K562 (cell line): ENCODE measurements around the gene BTRC. TPM values are rescaled to one million over a fixed set of nuclear protein-coding genes. Genes with fewer than 3 reads are reported as not detected.

Experiments
- ATAC-seq: fragments of 200-7000 bp; cut with Tn5 transposase; 3 replicates; pipeline ENCODE4 v1.9.1; 2020; ENCODE audit warnings: moderate library complexity
- BruUV-seq: library from RNA; stranded (reverse); fragments of 400-500 nt; replicated peaks from 2 replicates; lab custom pipeline; 2021; lab: Mats Ljungman, UMichigan
- CTCF ChIA-PET: fragments of 300-600 bp; formaldehyde crosslinking; extraction: SDS; loops from one replicate; lab custom pipeline; 2021; ENCODE audit warnings: low intra/inter-chr PET ratio; lab: Yijun Ruan, JAX
- POLR2A ChIA-PET: fragments of 300-600, 350-650 bp; sonication (Branson Sonifier 250); formaldehyde crosslinking; extraction: SDS; loops from one replicate; lab custom pipeline; 2021; ENCODE audit warnings: antibody characterized with exemption, inconsistent platforms; lab: Yijun Ruan, JAX
- DNase-seq, 4 experiments: peaks; one replicate each; pipeline versions ENCODE4 v3.0.0 to v3.0.0-alpha.2; 2011 to 2018; ENCODE audit warnings: low spot score in 3 of 4, mixed read lengths in 3 of 4; ENCODE audit errors: extremely low read depth in 1 of 4
- FAIRE-seq: peaks from 2 replicates; lab custom pipeline; 2011; peaks lifted over from hg19 to GRCh38; lab: Jason Lieb, UNC
- H2AFZ ChIP-seq: 2 replicates; pipeline ENCODE4 v1.6.0; 2011; ENCODE audit warnings: low read depth, low read length, control low read depth, inconsistent platforms
- H3K27ac ChIP-seq: fragments of 200-600 bp; 3 replicates; pipeline ENCODE4 v1.8.0; 2011; ENCODE audit warnings: low read depth, mild to moderate bottlenecking, control low read depth, inconsistent platforms, low read length, moderate library complexity, mixed read lengths; ENCODE audit errors: extremely low read depth
- H3K27me3 ChIP-seq, 2 experiments: fragments of 300-600 bp in 1 of 2; 2 replicates in 1 of 2; 3 replicates in 1 of 2; pipeline versions ENCODE4 v1.6.0 to v1.8.0; 2011; ENCODE audit warnings: inconsistent platforms in 2 of 2, low read length in 2 of 2, mild to moderate bottlenecking in 1 of 2, mixed read lengths in 1 of 2, moderate library complexity in 1 of 2; ENCODE audit not compliant: control insufficient read depth in 2 of 2, insufficient read depth in 2 of 2
- H3K36me3 ChIP-seq: fragments of 300-600 bp; 3 replicates; pipeline ENCODE4 v1.8.0; 2011; ENCODE audit warnings: mild to moderate bottlenecking, low read length, inconsistent platforms; ENCODE audit not compliant: control insufficient read depth, insufficient read depth
- H3K4me1 ChIP-seq, 2 experiments: fragments of 200-600 bp in 1 of 2; replicated peaks in 1 of 2; 2 replicates in 1 of 2; 3 replicates in 1 of 2; pipeline versions ENCODE4 v1.5.1 to v1.8.0; 2011; ENCODE audit warnings: inconsistent platforms in 2 of 2, low read length in 2 of 2, mild to moderate bottlenecking in 1 of 2, mixed read lengths in 1 of 2, moderate library complexity in 1 of 2; ENCODE audit not compliant: control insufficient read depth in 2 of 2, insufficient read depth in 2 of 2
- H3K4me2 ChIP-seq: 2 replicates; pipeline ENCODE4 v1.6.1; 2011; ENCODE audit warnings: low read length, control low read depth, inconsistent platforms, mixed read lengths; ENCODE audit not compliant: insufficient read depth
- H3K4me3 ChIP-seq: fragments of 200-600 bp; sonication (generic), shearing (Covaris generic); 2 replicates; pipeline ENCODE4 v1.5.1; 2016; ENCODE audit warnings: control low read depth, inconsistent platforms
- H3K79me2 ChIP-seq: fragments of 200-600 bp; 3 replicates; pipeline ENCODE4 v1.8.0; 2011; ENCODE audit warnings: low read length, inconsistent platforms; ENCODE audit not compliant: control insufficient read depth, insufficient read depth
- H3K9ac ChIP-seq, 2 experiments: 2 replicates each; pipeline versions ENCODE4 v1.6.0 to v1.6.1; 2011; ENCODE audit warnings: low read depth in 2 of 2, low read length in 2 of 2, control low read depth in 1 of 2, inconsistent platforms in 1 of 2, mild to moderate bottlenecking in 1 of 2, mixed read lengths in 1 of 2; ENCODE audit not compliant: insufficient read depth in 1 of 2
- H3K9me1 ChIP-seq: one replicate; pipeline ENCODE4 v1.6.0; 2011; ENCODE audit warnings: inconsistent platforms, mild to moderate bottlenecking, low read length, moderate library complexity; ENCODE audit not compliant: control insufficient read depth, insufficient read depth
- H3K9me3 ChIP-seq: replicated peaks from 2 replicates; pipeline ENCODE4 v1.5.1; 2011; ENCODE audit warnings: low read depth, low read length, inconsistent platforms; ENCODE audit not compliant: control insufficient read depth, insufficient read depth
- H4K20me1 ChIP-seq: replicated peaks from 2 replicates; pipeline ENCODE4 v1.6.1; 2011; ENCODE audit warnings: low read length, inconsistent platforms, mixed read lengths; ENCODE audit not compliant: control insufficient read depth, insufficient read depth
- HCFC1 ChIP-seq: IDR thresholded peaks from 2 replicates; pipeline ENCODE4 v1.6.1; 2012; ENCODE audit warnings: low read depth, low read length, improper control_type of control experiment
- HDAC6 ChIP-seq: IDR thresholded peaks from 2 replicates; pipeline ENCODE4 v1.6.1; 2012; ENCODE audit warnings: low read depth, mild to moderate bottlenecking, control low read depth, inconsistent platforms, low read length, moderate library complexity
- HDGF ChIP-seq: fragments of 450-650 bp; IDR thresholded peaks from 2 replicates; pipeline ENCODE4 v1.6.1; 2016
- MTA1 ChIP-seq: fragments of 450-650 bp; IDR thresholded peaks from 2 replicates; pipeline ENCODE4 v1.6.1; 2017; ENCODE audit warnings: borderline replicate concordance
- POLR2A ChIP-seq: fragments of 450-650 bp; conservative IDR thresholded peaks from 2 replicates; pipeline ENCODE4 v1.6.1; 2016
- POLR2AphosphoS2 ChIP-seq: IDR thresholded peaks from 2 replicates; pipeline ENCODE4 v1.6.1; 2012; ENCODE audit warnings: low read length, improper control_type of control experiment
- SAFB2 ChIP-seq: fragments of 200-400 bp; formaldehyde crosslinking; IDR thresholded peaks from 2 replicates; pipeline ENCODE4 v1.6.1; 2018; ENCODE audit warnings: borderline replicate concordance, low read length, low read depth, moderate library complexity; ENCODE audit not compliant: severe bottlenecking
- SIRT6 ChIP-seq: IDR thresholded peaks from one replicate; pipeline ENCODE4 v1.6.1; 2012; ENCODE audit warnings: low read depth, mild to moderate bottlenecking, control low read depth, inconsistent platforms, low read length, moderate library complexity
- TCF7 ChIP-seq: sonication (generic); IDR thresholded peaks from 2 replicates; pipeline ENCODE4 v1.6.1; 2016; ENCODE audit warnings: antibody characterized with exemption, borderline replicate concordance
- TCFL5 ChIP-seq: fragments of 250-450 bp; sonication (Bioruptor Pico); conservative IDR thresholded peaks from 2 replicates; pipeline ENCODE4 v1.6.1; 2021; ENCODE audit warnings: mild to moderate bottlenecking, moderate library complexity, matching md5 sums
- ZNF23 ChIP-seq: fragments of 250-450 bp; sonication (Bioruptor Pico); IDR thresholded peaks from 2 replicates; pipeline ENCODE4 v1.4.0; 2020; ENCODE audit warnings: mild to moderate bottlenecking
- WGBS: fragments of 100-300 bp; shearing (Covaris generic); methylation state at CpG from one replicate; pipeline ENCODE4 v1.1.6; 2016; ENCODE audit warnings: low coverage, mixed read lengths; ENCODE audit not compliant: insufficient coverage; ENCODE audit errors: missing lambda C conversion rate; 5-methylcytosine and 5-hydroxymethylcytosine counted together
- in situ Hi-C: fragments of 300-500 bp; cut with MboI; formaldehyde crosslinking; loops from 4 replicates; pipeline ENCODE4 v1.15.0; 2018; ENCODE audit warnings: inconsistent platforms, mixed read lengths
- intact Hi-C: fragments of 100-400 bp; cut with micrococcal nuclease; formaldehyde crosslinking; loops from 2 replicates; pipeline ENCODE4 v1.14.2; 2022
- polyA plus RNA-seq, 8 experiments: library from polyadenylated mRNA; depleted of rRNA in 4 of 8; stranded (reverse) in 5 of 8; unstranded in 3 of 8; fragments of >200 nt; fragmentation: Nextera tagmentation in 2 of 8; fragmentation: Illumina TruSeq in 1 of 8; extraction: Ambion mirVana in 2 of 8; extraction: Trizol in 1 of 8; gene quantifications; 2 replicates each; pipeline versions ENCODE4 v1.2.1 to v1.2.3, GENCODE V29; 2011 to 2014; ENCODE audit warnings: inconsistent platforms in 1 of 8, missing spikeins in 1 of 8
- total RNA-seq, 7 experiments: library from RNA; depleted of rRNA in 6 of 7; stranded (reverse); fragments of >200 nt in 6 of 7; fragmentation: Illumina TruSeq in 2 of 7; extraction: Trizol in 2 of 7; gene quantifications; 2 replicates each; pipeline versions ENCODE4 v1.2.1 to v1.2.3, GENCODE V29; 2011 to 2021; ENCODE audit warnings: low replicate concordance in 1 of 7
- TF ChIP-seq, protein P1 (sequence below): fragments of 450-650 bp; IDR thresholded peaks from 2 replicates; pipeline ENCODE4 v1.6.1; 2016; ENCODE audit warnings: mild to moderate bottlenecking
- TF ChIP-seq, protein P2 (sequence below): IDR thresholded peaks from 3 replicates; pipeline ENCODE4 v1.6.1; 2011; ENCODE audit warnings: borderline replicate concordance, mild to moderate bottlenecking; ENCODE audit not compliant: insufficient read length, insufficient read depth
- TF ChIP-seq, protein P3 (sequence below): IDR thresholded peaks from 2 replicates; pipeline ENCODE4 v1.6.1; 2016; ENCODE audit warnings: missing genetic modification characterization, missing compliant biosample characterization

Gene BTRC
- total and polyA plus RNA-seq, 9 of the 15 experiments (the other 6 are each of a cell fraction or from before 2014, with no cell fraction given) = 1.6 to 15.4 (median 7.0) TPM

DNA sequence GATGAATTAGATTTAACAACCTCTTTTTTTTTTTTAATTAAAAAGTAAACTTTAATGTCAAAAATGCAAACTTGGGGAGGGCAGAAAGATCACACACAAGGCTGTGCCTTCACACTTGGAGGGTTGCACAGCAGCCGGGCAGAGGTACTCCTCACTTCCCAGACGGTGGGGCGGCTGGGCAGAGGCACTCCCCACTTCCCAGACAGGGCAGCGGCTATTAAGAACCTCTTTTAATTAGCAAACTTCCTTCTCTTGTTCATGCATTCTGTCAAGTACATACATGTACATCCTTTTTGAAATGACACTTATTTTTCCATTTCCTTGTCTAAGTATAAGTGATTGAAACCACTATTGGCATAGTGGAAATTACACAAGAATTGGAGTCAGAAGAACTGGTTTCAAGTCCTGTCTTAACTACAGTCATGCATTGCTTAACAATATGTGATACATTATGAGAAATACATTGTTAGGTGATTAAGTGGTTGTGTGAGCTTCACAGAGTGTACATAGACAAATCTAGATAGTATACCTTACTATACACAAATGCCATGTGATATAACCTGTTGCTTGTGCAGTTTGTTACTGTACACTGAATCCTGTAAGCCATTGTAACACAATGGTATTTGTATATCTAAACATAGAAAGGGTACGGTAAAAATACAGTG is 26.5 kb downstream of the BTRC start (continued):
- TF ChIP-seq MTA1 (no peak), HCFC1 (no peak), SAFB2 (no peak), HDAC6 (no peak)

DNA sequence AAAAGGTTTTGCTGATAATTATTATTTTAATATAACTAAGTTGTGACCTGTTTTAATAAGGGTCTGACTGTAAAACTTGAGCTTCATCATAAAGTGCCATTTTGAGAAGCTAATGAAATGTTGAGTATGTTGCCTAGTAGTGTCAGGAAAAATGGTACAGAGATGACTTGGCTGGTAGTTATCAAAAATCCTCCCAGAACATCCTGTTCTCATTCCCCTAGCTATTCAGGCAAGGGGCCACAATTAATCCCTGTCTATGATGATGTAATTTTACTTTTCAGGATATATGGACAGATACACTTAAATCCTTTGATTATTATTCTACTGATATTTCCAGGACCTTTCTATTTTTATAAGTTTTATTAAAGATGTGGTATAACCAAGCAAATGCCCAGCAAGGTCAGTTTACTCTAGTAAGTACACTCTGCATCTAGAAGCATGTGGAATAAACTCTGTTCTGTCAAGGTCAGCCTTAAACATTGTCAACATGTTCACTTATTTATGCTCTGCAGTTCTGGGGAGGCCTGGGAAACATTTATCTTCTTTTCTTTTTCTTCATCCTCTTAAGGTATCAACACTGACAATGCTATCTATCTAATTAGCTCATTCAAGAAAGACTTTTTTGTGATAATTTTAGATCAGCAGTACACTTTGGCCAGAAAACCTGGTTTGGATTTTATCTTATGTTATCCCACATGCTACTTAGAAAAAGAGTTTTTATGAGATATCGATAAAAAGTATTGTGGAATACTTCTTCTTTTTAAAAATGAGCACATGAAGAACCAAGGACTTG is 32.1 kb downstream of the BTRC start:
- Histone ChIP-seq H2AFZ (no peak overlapping the region), H3K27ac (no peak overlapping the region), H4K20me1 (no peaks in the 10 kb centered on the region; the same call in 1 of the 2 replicates), H3K9ac (no peak overlapping the region), H3K9me3 (no peaks in the 10 kb centered on the region), H3K27me3 (no peaks in the 10 kb centered on the region), H3K4me3 (no peak overlapping the region), H3K9me1 (no peaks in the 10 kb centered on the region), H3K4me2 (no peak overlapping the region), H3K4me1 (no peaks in the 10 kb centered on the region), H3K79me2 (no peaks in the 10 kb centered on the region; the same call in 2 of the 3 replicates), H3K36me3 (no peaks in the 10 kb centered on the region)
- POLR2A ChIA-PET = no interaction called here
- DNase-seq (no peak), FAIRE-seq (no peak), ATAC-seq (no peak)
- no TSS peak for BruUV-seq
- intact Hi-C loops (no loop called here), in situ Hi-C loops (no loop called here)
- CTCF ChIA-PET = no interaction called here
- 69% methylated on average over 1 of the region's 1 CpG for WGBS
- TF ChIP-seq SIRT6 = no peak
- TF ChIP-seq, protein P1, sequence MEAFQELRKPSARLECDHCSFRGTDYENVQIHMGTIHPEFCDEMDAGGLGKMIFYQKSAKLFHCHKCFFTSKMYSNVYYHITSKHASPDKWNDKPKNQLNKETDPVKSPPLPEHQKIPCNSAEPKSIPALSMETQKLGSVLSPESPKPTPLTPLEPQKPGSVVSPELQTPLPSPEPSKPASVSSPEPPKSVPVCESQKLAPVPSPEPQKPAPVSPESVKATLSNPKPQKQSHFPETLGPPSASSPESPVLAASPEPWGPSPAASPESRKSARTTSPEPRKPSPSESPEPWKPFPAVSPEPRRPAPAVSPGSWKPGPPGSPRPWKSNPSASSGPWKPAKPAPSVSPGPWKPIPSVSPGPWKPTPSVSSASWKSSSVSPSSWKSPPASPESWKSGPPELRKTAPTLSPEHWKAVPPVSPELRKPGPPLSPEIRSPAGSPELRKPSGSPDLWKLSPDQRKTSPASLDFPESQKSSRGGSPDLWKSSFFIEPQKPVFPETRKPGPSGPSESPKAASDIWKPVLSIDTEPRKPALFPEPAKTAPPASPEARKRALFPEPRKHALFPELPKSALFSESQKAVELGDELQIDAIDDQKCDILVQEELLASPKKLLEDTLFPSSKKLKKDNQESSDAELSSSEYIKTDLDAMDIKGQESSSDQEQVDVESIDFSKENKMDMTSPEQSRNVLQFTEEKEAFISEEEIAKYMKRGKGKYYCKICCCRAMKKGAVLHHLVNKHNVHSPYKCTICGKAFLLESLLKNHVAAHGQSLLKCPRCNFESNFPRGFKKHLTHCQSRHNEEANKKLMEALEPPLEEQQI = no peak
- no peak for TF ChIP-seq ZNF23
- no peak for TF ChIP-seq HDGF
- no peak for TF ChIP-seq POLR2A
- no peak for TF ChIP-seq TCF7
- TF ChIP-seq, protein P2, sequence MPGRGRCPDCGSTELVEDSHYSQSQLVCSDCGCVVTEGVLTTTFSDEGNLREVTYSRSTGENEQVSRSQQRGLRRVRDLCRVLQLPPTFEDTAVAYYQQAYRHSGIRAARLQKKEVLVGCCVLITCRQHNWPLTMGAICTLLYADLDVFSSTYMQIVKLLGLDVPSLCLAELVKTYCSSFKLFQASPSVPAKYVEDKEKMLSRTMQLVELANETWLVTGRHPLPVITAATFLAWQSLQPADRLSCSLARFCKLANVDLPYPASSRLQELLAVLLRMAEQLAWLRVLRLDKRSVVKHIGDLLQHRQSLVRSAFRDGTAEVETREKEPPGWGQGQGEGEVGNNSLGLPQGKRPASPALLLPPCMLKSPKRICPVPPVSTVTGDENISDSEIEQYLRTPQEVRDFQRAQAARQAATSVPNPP = no peak
- TF ChIP-seq POLR2AphosphoS2 = no peak
- TF ChIP-seq TCFL5 = no peak
- TF ChIP-seq, protein P3, sequence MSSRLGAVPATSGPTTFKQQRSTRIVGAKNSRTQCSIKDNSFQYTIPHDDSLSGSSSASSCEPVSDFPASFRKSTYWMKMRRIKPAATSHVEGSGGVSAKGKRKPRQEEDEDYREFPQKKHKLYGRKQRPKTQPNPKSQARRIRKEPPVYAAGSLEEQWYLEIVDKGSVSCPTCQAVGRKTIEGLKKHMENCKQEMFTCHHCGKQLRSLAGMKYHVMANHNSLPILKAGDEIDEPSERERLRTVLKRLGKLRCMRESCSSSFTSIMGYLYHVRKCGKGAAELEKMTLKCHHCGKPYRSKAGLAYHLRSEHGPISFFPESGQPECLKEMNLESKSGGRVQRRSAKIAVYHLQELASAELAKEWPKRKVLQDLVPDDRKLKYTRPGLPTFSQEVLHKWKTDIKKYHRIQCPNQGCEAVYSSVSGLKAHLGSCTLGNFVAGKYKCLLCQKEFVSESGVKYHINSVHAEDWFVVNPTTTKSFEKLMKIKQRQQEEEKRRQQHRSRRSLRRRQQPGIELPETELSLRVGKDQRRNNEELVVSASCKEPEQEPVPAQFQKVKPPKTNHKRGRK (tag) = no peak
